HG02840 (cell line): ENCODE data around the gene PLXNA2.

Source experiments
- ATAC-seq: cut with Tn5 transposase; IDR thresholded peaks from one replicate; pipeline ENCODE4 v1.9.1; 2021; ENCODE audit warnings: mild to moderate bottlenecking, moderate library complexity, moderate number of reproducible peaks; ENCODE audit not compliant: unreplicated experiment, low FRiP score

PLXNA2 gene

DNA sequence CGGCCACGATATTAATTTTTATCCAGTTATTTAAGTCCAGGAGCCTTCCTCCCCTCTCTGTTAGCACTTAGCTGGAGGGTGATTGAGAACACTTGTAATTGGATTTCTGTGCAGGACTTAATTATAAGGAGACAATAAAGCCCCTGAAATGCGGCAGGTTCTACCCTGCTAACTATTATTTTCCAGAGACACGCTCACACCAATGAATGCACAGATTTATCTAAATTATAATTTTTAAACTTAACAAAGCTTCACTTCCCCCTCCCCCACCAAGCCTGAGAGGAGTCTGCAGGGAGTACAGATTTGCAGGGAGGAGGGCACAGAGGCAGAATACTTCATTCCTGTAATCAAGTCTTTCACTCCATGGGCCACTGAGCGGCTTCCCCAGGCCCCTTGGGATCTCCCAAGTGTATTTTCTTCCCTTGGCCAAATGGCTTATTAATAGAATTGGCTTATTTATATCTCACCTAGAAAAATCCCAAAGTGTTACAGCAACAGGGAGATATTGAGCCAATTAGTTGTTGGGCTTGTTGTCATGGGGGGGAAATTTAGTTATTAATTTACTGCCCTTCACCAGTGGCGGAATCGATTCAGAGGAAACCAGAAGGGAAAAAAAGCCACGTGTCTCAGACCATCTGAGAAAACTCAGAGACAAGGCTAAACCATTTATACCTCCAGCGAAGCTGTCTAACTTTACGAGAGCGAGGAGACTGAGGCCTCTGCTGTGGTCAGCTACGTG, 234.3 kb downstream of the PLXNA2 start:
- no peak for ATAC-seq

DNA sequence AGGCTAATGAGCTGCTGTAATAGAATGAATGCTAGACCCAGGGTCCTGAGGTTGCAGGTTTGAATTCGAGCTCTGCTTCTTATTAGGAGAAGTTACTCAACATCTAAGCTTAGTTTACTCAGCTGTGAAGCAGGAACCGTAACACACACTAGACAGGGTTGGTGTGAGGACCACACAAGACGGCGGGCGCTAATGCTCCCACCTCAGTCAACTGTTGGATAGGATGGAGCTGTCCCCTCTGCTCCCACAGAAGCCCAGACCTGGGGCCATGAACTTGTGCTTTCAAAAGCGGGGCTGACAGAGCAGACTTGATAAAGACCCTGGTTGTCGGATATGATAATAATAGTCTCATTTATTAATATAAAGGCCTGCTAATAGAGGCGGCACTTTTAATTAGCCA, 234.9 kb downstream of the PLXNA2 start:
- no peak for ATAC-seq

DNA sequence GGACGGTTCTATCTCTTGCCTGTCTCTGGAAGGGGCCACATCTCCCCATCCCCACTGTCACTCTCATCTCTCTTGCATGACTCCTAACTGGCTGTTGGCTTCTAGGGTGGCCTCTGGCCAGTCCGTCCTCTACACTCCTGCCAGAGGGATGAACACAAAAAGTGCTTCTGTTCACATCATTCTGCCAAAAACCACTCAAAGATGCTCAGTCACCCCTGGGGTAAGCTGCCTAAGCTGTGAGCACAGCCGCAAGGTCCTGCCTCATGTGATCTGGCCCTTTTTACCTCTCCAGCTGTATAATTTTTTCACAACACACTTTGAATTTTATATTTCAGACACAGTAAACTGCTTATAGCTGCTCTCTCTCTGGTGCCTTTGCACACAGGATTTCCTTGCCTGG, 235.7 kb downstream of the PLXNA2 start:
- no peak for ATAC-seq

DNA sequence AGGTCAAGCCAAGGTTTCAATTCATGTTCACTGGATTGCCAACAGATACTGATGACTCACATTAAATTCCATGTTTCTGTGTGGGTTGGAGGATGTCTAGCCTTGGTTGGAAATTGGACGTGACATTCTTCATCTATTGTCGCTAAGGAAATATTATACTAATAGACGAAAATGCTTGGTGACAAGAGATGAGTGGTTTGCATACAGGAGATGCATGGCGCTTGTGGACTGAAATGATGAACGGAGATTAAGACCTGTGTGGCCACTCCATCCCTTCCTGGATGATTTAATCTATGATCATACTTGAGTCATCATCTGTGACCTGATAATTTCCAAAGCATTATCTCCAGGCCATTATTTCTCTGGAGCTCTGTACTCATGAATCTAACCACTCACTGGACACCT, 236.2 kb downstream of the PLXNA2 start:
- ATAC-seq: no peak

DNA sequence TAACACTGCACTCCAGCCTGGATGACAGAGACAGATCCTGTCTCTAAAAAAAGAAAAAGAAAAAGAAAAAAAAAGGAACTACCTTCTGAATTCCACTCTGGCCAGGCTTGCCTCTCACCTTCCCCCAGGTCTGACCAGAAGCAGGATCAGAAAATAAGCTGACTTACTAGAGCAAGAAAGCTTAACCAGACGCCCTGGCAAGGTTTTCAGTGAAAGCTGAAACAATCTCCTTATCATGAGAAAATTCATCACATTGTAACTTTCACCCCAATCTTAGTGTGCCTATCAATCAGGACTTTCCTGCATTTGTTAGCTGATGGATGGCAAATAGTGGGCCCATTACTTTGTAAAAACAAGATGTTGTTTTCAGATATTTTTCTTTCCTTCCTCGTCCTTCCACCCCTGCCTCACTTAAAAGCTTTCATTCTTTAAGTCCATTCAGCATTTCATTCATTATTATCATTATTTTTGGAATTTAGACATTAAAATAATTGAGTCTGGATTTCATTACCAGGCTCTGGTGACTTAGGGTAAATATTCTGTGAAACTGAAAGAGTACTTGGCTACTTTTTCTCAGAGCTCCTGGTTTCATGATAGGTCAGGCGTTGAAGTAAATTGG, 236.8 kb downstream of the PLXNA2 start:
- no peak for ATAC-seq

DNA sequence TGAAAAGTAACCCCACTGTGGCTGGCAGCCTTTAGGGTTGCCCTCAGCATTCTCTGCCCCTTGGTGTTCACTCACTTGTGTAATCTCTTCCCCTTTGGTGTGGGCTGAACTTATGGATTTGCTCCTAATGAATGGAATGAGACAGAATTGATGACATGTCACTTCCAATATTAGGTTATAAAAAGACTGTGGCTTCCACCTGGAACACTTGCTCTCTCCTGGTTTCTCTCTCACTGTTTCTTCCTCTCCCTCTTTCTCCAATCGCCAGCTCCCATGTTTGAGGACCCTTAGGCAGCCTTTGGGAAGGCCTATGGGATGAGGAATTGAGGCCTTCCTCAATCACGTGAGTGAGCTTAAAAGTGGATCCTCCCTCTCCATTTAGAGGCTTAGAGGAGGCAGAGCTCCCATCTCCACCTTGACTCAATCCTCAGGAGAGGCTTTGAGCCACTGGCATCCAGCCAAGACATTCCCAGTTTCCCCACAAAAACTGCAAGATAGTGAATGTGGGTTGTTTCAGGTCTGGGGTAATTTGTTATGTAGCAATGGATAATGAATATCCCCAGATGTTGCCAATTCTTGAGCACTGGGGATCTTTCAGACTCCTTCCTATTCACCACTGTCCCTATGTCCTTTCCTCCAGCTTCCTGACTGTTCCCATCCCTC, 237.8 kb downstream of the PLXNA2 start:
- no peak for ATAC-seq

DNA sequence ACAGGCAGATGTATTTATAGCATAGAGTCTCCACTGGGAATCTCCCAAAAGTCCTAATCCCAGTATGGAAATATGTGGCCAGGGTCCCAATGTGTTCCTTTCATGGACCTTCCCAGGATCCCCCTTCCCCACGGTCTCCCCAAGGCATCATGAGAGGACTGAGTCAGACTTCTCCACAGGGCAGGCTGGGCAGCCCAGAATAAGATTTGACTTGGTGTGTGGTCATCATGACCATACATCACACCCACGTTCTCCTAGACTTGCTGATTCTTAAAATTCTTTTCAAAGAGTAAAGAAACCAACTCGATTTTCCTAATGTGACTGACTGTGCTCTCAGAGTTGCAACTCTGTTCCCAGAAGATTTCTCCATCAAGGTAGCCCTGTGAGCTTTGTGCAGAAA, 239.3 kb downstream of the PLXNA2 start:
- no peak for ATAC-seq

DNA sequence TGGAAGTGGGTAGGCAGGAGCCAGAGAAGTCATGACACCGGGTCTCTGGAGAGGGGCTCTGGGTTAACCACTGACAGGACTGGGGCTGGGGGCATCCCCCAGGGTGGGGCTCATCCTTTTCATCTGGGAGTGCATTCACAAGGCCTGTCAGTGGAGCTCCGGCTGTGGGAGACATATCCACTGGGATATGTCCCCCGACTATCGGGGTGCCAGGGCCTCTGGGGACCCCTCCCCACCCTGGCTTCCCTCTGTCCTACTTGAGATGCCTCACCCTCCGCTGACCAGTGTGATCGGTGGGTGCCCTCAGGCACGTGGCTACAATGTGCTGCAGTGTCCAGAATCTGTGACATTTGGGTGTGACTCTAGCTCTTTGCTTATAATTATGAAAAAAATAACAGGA, 240.9 kb downstream of the PLXNA2 start:
- no peak for ATAC-seq

DNA sequence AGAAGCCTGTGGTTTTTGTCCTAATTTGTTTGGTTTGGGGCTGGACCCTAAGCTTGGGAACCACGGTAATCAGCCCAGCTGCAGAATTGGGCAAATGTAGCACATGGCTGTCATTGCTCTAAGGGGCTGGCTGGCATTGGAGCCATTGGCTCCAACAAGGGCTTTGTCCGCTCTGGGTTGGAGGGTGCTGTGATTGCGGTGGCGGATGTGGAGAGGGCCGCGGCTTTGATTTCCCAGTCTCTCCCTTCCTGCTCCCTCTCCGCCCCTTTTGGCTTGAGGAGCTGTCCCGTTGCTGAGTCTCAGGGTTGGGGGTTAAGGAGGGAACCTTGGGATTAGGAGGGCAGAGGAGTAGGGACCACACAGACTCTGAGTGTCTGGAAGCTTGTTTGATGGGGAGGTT, 241.5 kb downstream of the PLXNA2 start:
- ATAC-seq: no peak

DNA sequence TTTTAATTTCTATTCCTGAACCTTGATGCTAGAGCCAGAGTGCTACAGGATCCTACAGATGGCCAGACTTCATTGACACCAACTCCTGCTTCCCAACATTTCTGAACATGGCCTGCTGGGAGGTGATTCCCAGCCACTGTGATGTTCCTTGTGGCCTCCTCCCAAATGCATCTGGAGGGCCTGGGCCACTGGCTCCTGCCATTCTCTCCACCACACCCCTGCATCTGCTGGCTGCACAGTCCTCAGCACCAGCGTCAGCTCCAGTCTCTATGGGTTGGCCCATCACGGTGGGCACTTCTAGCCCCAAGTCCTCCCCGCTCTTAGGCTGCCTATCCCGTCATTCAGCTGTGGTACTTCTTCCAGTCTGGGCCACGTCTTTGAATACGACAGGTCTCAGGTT, 242.1 kb downstream of the PLXNA2 start:
- ATAC-seq: no peak

DNA sequence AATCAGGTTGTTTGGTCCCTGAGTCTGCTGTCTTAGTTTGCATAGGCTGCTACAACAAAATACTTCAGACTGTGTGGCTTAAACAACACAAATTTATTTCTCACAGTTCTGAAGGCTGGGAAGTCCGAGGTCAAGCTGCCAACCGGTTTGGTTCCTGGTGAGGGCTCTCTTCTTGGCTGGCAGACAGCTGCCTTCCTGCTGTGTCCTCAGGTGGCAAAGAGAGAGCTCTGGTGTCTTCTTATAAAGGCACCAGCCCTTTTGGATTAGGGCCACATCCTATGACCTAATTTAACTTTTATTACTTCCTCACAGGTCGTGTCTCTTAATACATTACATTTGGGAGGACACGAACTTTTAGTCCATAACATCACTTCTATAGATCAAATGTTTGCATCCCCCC, 243.7 kb downstream of the PLXNA2 start:
- ATAC-seq: no peak

DNA sequence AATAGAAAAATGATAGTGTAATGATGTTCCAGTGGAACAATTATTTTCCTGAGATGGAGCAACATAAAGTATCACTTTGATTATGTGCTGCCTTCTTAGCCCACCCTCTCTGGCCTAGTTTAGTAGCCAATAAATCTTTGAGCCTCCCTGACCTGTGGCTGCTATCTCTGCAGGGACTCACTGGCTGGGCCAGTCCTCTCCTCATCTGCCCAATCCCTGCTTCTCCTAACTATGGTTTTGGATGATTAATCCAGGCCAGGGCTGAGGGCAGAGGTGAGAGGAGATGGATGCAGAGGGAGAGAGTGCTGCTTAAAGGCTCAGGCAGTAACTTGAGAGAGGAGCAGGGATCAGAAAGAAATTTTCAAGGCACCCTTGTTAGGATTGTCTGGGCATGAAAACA, 244.2 kb downstream of the PLXNA2 start:
- no peak for ATAC-seq

DNA sequence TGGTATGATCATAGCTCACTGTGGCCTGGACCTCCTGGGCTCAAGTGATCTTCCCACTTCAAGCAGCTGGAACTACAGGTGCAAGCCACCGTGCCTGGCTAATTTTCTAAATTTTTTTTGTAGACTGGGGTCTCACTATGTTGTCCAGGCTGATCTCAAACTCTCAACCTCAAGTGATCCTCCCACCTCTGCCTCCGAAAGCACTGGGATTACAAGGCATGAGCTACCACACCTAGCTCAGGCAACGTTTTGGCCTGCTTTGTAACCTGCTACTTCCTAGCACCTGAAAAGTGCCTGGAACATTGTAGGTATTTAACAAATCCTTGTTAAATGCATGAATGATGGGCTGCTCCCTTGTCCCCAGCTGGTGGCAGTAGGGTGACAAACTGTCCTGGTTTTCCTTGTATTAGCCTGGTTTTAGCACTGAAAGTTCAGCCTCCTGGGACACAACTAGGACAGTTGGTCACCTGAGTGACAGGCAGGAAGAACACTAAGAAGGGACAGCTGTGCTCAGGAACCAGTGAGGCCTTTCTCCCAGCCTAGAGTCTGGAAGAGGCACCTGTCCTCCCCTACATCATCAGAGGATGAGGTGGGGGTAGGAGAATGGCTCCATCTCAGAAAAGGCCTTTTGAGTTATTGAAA, 244.8 kb downstream of the PLXNA2 start:
- ATAC-seq: no peak

DNA sequence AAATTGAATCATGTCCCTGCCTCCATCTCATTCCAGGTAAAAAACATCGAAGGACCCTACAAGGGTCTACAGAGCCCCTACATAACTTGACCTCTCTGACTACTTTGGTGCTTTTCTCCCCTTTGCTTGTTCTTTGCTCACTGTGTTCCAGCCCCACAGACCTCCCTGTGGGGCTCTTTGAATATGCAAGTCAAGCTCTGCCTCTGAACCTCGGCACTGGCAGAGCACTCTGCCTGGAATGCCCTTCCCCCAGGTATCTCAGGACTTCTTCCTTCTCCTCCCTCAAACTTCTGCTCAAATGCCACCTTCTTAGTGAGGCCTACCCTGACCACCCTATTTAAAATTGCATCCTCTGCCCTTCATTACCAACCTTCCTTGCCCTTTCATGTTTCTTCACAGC, 245.5 kb downstream of the PLXNA2 start:
- no peak for ATAC-seq

DNA sequence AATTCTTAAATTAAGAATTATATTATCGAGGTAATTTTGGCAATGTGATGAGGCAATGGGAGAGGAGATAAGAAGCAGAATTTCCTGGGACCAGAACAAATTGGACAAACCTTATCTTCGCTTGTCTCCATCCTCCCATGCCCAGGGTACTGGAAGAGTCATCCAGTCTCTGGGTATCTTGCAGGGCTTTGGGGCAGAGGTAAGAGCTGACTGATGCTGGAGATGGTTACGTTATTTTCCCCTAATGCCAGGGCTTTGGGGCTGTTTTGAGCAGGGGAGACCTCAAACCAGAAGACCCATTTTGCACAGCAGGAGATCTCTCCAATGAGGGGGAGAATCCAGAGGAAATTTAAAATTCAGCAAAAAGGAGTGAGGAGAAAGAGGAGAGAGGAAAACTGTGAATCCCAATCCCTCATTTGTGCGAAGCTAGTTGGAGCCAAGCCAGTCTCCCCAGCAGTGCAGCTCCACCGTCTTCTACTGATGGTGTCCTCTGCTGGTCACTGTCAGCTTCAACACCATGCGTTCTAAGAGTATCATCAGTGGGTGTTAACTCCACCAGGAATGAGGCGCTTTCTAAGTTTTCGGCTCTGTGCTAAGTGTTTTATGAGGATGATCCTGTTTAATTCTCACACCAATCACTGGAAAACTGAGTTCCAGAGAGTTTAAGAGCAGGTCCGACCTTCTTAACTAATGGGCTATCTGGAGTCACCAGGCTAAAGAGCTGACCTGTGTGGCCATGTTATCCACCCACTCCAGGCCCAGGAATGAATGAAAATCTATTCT, 246.5 kb downstream of the PLXNA2 start:
- ATAC-seq: no peak

DNA sequence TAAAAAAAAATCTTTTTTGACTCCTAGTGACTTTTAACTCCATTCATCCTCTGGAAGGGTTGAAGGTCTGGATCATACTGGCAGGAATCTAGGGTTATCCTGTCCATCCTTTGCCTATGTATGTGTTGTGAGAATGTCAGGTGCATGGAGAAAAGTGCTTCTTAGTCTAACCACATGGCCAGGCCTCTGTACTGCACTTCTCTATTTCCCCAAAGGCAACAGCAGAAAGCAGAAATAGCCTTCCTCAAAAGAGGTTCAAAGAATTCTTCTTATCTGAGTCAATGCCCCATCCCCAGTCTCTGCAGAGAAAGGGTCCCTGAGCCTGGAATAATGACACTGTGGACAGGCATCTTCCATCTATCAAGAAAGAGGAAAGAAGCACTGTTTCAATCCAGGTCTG, 247.5 kb downstream of the PLXNA2 start:
- ATAC-seq: no peak

DNA sequence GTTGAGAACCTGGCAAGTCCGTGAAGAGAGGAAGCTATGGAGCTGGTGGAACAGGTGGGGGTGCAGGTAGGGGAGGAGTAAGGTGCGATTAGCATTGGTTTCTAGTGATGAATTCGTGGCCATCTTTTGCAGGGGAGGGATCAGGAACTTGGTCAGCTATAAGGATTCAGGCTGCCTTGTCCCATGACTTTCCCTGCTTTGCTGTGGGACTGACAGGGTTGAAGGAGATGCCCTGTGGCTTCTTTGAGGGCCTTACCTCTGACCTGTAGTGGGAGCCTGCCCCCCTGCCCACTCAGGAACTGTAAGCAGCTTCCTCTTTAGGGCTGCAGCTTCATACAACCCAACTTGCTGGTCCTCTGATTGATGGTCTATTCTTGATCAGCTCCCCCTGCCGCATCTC, 248.6 kb downstream of the PLXNA2 start:
- ATAC-seq: no peak

DNA sequence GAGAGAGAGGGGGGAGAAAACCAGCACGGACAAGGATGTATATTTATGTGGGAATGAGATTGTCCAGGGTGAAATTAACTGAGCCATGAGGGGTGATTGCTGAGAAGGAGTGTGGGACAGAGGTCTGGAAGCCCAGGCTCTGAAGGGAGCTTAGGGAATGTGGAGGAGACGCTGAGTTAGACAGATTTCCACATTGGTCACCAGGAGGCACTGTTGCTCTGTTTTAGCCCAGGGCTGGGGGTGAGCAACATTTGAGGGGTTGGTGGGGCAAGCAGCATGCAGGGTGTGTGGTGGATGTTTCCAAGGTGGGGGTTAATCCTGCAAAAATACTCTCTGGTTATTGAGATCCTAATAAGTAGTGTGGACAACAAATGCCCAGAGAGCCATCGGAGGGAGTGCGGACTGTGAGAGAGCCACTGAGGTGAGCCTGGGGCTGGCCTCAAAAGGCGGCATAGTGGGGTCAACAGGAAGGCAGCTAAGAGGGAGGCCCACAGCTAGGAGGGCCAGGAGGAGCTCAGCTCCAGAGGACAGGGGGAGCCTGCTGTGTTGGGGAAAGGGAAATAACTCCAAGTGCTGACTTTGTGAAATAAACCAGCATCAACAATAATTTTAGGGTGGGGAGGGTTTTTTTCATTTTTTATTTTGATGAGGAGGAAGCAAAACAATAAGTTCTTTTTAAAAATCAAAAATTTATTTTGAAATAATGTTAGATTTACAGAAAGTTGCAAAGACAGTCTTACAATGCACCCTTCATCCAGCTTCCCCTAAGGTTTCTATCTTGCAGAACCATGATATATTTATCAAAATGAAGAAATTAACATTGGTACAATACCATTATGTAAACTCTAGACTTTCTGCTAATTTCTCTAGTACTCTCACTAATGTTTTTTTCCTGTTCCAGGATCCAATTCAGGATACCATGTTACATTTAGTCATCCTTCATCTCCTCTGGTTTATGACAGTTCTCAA, 250.4 kb downstream of the PLXNA2 start:
- ATAC-seq: no peak

DNA sequence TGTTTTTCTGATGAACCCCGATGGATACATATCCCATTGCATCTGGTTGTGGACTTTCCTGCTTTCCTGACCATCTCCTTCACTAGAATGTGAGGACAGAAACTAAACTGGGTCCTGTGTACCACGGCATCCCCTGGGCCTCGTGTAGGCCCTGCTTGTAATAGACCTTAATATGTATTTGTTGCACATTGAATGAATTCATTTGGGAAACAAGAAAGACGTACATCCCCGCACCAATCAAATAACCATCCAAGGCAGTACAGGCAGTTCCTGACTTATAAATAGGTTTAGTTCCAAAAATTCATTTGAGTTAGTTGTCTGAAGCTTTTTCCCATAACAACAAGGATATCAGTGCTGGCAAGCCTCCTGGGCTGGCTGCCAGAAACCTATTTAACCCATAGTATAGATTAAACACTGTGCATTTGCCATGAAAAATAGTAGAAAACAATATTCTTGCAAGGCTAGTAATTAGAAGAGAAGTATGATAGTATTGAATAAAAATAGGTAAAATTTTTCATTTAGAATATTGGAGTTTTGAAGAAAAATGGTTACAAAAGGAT, 251.4 kb downstream of the PLXNA2 start:
- no peak for ATAC-seq
